NCI-H774 (cell line): ENCODE data around the gene CHST11.

Experiments used
- DNase-seq: peaks from one replicate; lab custom pipeline; 2025; lab: John Stamatoyannopoulos, UW

CHST11 gene

DNA sequence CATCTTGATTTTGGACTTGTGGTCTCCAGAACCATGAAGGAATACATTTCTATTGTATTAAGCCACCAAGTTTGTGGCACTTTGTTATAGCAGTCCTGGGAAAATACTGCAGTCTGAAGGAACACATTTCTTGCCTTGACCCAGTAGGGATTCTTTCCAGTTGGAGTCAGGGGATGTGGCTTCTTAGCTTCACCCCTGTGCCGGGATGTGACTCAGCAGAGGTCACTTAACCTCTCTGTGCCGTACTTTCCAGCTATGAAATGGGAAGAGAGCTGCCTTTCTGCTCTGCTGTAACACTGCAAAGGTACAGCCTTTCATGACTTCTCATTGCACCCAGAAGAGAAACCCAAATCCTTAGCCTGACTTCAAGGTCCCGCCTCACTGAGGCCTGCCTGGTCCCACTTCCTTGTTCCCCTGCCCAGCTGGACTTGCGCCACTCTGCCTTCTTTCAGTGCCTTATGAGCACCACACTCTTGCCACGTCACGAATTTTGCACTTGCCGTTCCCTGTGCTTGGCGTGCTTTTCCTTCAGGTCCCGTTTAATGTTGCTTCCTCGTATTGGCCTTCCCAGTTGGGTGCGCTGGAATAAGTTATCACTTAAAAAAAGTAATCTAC, 24.2 kb downstream of the CHST11 start:
- no peak for DNase-seq

DNA sequence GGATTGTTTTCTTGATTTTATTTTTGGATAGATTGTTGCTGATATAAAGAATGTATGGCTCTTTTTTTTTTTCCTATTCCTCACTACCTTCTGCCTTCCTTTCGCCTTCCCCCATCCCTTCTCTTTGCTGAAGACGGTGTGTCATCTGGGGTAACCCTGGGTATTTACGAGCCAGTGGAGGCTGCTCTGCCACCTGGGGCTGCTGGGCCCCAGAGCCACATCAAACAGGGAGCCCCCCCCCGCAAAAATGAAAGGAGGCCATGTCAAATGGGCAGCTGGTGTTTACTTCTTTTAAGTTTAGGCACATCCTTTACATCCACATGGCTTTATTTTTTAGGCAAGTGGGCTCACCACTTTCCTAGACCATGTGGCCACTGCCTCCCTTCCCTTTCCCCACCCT, 25.4 kb downstream of the CHST11 start:
- DNase-seq = no peak

DNA sequence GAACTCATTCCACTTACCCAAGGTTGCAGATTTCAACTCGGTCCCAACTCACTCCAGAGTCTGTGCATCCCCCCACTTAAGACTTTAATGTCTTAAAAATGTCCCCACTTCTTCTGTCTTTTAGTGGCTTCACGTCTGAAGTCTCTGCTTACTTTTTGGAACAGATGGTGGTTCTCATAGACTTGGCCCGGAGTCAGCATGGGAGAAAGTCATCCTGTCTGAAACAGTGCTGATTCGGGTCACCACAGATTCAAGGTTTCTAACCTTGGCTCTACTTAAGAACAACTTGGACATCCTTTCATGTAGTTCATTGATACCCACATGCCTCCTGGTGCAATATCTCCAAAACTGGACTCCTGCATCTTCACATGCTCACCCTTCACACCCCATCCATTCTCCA, 26.0 kb downstream of the CHST11 start:
- DNase-seq = no peak

DNA sequence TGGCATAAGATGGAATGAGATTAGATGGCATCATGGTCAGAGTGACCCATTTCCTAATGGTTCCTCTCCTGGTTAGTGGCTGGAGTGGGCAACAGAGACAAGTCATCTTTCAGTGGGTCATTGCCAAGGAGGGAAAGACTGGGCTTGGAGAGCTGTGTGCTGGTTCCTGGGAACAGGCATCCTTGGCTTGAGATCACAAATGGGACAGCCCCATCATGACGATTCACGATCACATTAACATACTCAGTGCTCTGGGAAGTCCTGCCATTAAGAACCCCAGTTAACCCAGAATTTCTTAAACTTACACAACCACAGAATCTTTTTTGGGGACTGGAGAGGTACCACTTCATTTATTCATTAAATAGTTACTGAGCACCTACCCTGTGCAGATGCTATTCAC, 27.3 kb downstream of the CHST11 start:
- no peak for DNase-seq

DNA sequence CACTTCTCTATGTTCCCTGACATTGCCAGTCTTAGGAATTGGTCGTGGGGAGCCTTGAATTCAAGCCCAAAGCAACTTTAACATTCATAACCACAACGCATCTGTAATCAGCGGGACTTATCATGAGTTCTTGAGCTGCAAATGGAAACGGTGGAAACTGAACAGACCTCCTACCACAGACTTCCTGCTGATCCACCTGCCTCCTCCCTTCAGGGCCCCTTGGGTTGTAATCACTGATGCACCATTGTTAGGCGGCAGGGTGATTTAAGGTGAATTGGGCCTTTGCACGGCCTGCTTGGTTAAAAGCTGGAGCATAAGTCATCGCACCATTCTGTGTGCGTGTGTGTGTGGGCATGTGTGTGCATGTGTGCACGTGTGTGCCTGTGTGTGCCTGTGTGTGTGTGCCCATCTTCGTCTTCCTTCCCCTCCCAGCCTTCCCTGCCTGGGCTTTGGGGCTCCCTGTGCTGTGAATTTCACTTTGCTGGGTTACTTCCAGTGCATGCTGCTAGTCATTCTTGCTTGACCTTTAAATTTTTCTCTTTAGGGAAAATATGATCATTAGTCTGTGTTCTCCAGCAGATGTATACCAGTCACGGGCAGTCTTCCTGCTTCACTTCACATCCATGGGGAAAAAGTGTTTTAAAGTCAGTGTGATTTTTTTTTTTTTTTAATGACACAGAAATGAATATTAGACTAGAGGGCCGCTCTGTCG, 29.1 kb downstream of the CHST11 start:
- DNase-seq = no peak

DNA sequence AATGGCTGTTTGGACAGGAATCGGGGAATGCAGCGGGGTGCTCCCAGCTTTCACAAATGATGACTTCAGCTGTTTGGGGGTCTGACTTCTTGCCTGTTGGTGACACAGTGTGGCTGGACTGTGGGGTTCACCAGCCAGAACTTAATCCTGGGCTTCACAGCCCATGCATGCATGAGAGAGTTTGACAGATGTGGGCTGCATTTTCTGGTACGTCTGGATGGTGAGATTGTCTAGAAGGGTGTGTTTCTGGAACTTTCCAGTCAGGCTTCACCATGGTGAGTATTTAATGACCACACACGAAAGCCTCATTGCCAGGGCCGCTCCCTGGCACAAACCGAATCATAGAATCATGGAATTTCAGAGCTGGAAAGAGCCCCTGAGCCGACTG, 29.6 kb downstream of the CHST11 start:
- DNase-seq = no peak

DNA sequence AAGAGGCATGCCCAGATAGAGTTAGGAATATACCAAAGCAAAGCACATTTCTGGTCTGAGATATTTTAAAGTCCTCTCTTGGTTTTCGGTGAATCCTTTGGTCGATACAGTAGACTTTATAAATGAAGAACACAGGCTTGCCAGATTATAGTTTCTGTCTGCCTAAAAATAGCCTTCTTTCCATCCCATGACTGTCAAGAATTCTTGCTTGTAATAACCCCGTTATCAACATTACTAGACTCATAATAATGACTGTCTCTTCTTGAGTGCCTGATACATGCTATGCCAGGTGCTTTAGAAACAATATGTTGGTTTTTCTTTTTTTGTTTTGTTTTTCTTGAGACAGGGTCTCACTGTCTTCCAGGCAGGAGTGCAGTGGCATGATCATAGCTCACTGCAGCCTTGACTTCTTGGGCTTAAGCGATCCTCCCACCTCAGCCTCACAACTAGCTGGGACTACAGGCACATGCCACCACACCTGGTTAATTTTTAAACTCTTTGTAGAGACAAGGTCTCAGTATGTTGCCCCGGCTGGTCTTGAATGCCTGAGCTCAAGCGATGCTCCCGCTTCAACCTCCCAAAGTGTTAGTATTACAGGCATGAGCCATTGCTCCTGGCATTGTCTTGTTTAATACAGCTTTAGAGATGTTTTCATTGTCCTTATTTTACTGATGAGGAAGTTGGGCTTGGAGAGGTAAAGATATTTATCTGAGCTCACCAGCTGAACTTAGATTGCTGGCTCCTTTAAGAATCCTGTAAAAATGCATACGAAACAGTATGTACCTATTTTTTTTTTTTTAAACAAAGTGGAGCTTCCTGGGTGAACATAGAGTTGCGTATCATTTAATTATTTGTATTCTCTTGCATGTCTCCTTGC, 30.4 kb downstream of the CHST11 start:
- no peak for DNase-seq

DNA sequence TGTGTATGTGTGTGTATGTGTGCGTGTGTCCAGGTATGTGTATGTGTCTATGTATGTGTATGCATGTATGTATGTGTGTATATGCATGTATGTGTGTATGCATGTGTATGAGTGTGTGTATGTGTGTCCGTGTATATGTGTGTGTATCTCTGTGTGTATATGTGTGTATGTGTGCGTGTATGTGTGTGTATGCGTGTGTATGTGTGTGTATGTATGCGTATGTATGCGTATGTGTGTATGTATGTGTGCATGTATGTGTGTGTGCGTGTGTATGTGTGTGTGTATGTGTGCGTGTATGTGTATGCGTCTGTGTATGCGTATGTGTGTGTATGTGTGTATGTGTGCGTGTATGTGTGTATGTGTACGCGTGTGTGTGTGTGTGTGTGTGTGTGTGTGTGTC, 31.6 kb downstream of the CHST11 start:
- no peak for DNase-seq

DNA sequence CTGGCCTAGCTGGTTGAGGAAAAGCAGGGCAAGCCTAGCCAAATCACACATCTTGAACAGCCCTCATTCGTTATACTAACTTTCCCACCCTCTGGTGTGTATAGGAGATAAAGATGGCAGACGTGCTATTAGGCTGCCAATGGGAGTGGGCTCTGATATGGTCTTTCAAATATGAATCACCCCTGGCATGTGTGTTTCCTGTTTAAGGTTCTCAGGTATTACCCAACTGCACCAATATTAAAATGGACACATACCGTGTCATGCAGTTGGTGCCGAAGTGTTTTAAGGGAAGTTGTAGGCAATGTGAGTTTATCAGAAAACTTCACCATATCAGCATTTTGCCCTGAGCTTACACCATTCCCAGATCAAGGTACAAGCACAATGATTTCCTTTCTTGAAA, 33.4 kb downstream of the CHST11 start:
- no peak for DNase-seq

DNA sequence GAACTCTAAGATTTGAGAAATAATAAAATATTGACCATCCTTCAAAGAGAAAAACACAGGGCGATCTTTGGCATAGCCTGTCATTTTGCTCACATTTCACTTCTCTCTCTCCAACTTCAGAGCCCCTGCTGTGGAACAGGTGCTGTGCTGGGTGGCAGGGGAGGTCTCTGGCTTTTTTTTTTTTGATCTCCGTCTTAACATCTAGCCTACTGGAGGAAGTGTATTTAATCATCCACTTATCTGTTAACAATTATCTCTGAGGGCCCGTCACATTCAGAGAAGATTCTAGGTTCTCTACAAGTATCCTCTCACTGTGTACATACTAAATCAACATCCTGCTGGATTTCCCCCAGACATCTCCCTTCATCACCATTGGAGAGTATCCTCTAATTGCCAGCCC, 34.1 kb downstream of the CHST11 start:
- DNase-seq = no peak

DNA sequence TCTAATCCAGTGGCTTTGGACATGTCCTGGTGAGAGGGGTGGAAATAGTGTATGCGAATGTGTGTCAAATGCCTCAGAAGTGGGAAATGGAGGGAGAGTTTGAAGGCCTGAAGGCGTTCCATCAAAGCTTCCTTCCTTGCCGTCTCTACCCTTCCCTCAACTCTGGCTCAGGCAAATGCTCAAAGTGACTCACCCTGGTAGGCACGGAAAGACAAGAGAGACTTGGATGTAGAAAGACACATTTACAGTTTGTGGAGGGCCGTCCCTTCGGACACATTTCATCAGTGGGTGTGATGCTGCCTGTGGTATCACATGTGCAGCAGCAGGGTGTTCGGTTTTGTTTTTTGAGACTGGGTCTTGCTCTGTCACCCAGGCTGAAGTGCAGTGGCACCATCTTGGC, 36.7 kb downstream of the CHST11 start:
- no peak for DNase-seq

DNA sequence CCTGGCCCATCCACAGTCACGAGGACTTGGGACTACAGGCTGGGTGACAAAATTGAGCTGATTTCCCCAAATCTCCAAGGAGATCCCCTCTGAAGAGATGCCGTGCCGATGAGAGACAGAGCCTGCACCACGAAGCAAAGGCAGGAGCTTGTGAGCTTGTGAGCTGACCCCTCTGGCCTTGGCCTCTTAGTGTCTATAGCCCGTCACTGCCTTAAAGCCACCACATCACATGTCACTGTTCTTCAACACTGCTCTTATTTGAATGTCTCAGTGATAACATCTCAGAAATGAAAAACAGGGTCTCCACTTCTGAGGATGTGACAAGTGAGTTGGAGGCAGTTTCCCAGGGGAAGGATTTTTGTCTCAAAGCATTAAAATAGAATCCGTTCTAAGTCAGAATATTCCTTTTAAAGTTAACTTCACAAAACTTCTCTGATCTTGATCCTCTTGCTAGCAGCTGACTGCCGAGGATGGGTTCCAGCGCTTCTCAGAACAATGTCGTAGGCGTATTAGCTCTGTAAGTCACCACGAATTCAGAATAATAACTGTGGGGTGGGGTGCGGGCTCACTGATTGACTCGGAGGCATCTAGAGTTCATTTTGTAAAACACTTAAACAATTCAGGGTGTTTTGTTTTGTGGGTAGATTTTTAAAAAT, 37.5 kb downstream of the CHST11 start:
- DNase-seq = no peak

DNA sequence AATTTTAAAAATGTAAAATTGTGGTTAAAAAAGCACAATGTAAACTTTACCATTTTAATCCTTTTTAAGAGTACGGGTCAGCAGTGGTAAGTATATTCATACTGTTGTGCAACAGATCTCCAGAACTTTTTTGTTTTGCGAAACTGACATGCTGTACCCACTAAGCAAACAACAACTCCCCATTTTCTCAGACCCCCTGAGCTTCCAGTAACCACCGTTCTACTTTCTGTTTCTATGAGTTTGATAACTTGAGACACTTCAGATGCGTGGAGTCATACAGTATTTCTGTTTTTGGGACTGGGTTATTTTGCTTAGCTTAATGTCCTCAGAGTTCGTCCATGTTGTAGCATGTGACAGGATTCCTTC, 38.0 kb downstream of the CHST11 start:
- DNase-seq = no peak

DNA sequence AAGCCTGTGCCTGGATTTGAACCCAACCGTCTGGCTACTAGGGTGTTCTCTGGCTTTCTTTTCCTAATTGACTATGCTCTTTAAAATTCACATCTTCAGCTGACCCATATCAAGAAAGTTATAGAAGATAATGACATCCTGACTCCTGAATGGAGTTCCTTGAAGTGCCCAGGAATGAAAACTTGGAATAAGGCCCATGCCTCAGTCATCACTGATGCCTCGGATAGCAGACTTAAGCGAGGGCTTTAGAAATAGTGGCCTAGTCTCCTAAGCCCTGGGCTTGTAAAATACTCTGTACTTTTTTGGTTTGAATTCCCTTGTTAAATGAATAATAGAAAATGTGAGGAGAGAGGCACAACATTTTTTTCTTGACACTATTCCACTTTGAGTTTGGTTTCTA, 39.0 kb downstream of the CHST11 start:
- DNase-seq = no peak

DNA sequence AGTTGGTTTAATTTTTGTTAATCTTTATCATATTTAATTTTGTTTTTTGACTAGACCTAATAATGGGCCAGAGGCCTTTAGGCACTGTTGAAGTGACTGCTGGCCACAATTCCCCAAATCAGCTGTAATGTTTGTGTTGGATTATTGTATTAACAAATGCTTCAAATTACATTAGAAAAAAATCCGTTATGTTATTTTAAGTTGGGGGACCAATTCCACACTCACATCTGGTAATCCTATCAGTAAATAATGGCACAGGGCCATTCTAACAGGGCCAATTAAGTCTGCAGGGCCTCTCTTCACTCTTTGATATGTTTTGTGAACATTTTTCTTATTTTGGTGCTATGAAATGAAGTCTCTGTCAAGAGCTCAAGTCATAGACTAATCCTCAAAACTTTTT, 39.6 kb downstream of the CHST11 start:
- DNase-seq = no peak

DNA sequence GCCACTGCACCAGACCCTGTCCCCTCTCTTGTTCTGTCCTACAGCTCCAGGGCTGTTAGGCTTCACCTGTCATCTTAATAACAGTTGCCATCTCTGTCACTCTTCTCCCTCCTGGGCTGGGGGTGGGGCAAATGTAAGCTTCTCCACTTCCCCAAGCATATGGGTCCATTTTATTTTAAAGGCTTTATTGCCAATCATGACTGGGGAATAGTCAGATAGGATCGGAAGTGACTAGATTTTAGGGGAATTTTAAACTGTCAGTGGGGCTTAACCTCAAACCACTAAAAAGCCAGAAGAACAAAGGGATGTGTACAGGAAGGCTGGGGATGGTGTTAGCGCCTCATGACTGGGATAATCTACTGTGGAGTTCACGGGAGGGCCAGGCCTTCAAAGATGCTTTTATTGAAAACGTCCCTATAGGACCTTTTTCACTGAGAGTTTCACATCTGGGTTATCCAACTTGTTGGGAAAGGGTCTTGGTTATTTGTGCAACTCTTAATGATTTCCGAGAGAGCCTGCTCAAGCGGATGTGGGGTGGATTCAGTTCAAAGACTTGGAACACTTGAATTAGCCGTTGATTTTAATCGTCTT, 41.6 kb downstream of the CHST11 start:
- DNase-seq = no peak

DNA sequence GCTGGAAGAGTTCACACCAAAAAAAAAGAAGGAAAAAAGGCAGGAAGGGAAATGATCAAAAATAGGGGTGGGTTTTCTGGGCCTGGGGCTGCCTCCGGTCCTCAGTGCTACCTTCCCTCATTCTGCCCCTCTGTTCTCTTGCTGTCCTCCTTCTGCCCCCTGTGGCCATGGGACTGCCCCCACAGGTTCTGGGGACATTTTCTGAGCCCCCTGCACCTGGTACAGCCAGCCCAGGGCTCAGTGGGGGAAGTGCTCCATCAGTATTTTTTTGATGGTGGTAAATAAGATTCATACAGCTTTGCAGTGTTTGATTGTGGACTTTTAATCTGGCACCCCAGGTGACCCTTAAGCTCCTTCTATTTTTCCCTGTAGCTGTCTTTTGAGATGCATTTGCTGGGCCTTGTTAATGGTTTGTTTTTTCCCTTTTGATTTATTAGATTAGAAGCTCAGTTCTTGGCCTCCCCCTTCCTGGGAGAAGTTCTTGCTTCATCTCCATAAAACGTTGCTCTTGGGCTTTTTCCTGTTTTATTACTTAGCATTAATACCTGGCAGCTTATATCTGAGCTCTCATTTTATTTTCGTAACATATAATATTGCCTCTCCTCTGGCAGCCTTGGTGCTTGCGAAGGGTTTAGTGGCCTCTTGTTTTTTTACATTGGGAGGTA, 43.1 kb downstream of the CHST11 start:
- DNase-seq = no peak

DNA sequence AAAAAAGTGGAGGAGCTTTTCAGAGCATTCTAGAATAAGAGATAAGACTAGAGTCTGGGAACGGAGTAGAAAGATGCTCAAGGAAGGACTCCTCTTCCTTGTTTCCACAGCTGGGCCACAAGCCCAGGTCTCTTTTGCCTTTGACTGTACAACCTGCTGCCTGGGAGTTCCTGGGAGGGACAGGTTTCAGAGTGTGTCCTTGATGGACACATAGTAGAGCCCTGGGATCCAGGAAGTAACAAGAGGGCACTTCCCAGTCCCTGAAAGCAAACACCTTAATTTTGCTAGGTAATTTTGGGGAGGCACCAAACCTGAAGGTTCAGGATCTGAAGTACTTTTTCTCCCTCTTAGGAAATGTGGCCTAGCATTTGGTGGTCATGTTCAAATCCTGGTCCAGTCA, 44.4 kb downstream of the CHST11 start:
- no peak for DNase-seq

DNA sequence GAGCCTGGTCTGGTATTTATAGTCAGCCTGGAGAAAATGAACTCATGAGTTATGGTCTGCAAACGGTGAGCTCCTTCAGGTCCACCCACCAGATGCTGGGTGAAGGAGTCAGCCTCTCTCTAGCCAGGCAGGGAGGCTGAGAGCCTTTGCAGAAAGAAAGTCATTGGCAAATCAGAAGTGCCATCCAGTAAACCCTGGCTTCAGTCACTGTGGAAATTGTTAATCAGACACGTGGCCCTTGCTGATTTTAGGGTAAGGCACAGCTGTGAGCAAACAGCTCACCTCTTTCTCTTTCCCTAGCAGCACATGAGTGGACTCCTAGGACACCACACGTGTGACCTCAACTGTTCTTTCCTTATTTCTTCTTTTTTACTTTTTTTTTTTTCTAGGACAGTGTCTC, 44.9 kb downstream of the CHST11 start:
- no peak for DNase-seq

DNA sequence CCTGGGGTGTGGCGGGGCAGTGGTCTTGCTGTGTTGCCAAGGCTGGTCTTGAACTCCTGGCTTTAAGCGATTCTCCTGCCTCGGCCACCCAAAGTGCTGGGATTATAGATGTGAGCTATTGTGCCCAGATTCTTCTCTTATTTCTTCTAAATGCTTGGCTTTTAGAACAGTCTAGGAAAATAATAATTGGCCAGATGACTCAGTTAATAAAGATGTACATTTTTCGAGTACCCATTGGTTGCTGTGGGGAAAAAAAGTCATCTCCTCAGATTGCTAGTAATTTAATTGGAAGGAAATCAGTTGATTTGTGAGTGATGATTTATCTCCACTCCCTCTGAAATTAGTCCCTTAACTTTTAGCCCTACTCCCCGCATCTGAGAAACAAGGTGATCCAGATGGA, 45.5 kb downstream of the CHST11 start:
- no peak for DNase-seq

DNA sequence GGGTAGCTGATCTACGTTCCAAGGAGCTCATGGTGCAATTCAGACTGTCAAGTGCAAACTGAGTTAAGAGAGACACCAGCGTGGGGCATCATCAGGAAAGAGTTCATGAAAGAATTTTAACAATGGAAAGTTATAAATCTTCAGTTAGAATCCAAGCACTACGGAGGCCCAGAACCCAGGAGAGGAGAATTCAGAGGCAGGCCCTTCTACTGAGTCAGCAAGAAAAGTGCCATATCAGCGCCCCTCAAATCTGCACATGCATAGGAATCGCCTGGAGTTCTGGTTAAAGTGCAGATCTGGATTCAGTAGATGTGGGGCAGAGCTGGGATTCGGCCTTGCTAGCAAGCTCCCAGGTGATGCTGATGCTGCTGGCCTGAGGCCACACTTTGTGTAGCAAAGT, 45.9 kb downstream of the CHST11 start:
- DNase-seq = no peak

DNA sequence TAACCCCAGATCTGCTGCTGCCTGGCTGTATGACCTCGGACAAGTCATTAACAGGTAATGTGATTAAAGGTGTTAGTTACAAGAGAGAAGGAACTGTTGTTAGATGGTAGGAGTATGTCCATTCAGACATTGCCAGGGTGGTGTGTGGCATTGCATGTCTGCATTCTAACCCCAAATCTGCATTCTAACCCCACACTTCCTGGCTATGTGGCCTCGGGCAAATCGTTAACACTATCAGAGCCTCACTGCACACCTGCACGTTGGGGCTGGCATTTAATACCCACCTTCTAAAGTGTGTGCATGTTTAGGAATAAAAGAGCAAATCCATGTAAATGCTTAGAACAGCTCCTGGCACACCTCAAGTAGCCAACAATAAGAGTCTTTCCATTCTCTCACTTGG, 46.4 kb downstream of the CHST11 start:
- no peak for DNase-seq
